A549 treated with Mapracorat at 1 μM for 4 hours (cell line): ENCODE measurements around the gene TMEFF1. TPM values are rescaled to one million over a fixed set of nuclear protein-coding genes. Genes with fewer than 3 reads are reported as not detected.

Source experiments
- total RNA-seq: library from RNA; stranded (reverse); fragments of 200-300 nt; extraction: Qiagen RNA extraction; gene quantifications from 5 replicates; pipeline ENCODE4 v1.2.3, GENCODE V29; 2022

Gene TMEFF1
- 0.53 to 1.7 TPM (median 1.1 TPM) in 5 replicates for total RNA-seq

DNA sequence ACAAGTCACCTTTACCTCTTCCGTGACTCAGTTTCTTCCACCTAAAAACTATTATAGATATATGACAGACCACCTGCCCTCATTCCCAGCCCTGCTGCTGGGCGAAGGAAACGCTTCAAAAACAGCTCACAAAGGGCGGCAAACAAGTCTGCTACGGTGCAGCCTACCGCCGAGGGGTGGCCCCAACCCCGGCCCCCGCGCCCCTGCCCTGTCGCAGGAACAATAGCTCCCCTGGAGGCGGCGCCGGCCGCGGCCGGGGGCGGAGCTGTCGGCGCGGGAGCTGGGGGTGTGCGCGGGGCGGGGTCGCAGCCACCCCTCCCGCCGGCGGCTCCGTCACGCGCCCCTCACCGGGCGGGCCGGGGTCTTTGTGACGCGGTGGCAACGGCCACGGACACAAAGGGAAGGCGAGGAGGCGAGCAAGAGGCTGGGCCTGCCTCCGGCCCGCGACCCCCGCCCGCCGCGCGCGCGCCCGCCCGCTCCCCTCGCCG is at the start of gene TMEFF1:
Gene TMEFF1 (plus strand): TSS at position 362 of the 488 bp plus-strand sequence. CDS start 396 bp downstream, outside the sequence.

DNA sequence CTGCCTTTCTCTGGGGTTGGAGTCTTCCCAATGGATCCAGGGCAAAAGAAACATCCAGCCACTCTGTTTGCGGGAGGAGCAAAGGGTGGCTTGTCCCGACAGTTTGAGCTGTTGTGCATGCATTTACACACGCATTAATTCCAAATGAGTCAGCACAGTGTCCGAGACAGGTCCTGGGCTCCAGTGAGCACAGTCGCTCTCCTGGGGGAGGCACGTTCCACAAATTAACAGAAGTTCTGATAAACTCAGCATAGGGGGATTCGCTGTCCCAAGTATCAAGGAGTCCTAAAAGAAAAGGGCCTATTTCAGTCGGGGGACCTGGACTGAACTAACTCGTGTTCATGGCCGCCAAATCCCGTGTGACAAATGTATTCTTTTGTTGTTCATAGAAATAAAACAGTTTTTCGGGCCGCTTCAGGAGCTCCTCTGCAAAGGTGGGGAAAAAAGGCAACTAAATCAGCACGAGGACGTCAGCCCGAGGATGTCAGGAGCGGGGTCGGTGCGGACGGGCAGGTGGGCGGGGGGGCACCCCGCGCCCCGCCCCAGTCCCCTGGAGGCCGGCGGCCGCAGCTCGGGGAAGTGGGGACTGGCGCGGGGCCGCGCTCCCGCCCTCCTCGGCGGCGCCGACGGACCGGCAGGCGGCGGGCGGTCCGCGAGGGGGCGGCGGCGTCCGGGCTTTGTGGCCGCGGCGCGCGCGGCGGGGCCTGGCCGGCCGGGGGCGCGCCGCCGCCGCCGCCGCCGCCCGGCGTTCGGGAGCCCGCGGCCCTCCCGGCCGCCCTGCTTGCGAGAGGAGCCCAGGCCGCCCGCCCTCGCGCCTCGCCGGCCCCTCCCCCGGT is 46.2 kb upstream of the TMEFF1 start, which contains the start of gene MSANTD3:
Gene MSANTD3 (plus strand): TSS at position 614 of the 836 bp plus-strand sequence. CDS start 14,796 bp downstream, outside the sequence.

DNA sequence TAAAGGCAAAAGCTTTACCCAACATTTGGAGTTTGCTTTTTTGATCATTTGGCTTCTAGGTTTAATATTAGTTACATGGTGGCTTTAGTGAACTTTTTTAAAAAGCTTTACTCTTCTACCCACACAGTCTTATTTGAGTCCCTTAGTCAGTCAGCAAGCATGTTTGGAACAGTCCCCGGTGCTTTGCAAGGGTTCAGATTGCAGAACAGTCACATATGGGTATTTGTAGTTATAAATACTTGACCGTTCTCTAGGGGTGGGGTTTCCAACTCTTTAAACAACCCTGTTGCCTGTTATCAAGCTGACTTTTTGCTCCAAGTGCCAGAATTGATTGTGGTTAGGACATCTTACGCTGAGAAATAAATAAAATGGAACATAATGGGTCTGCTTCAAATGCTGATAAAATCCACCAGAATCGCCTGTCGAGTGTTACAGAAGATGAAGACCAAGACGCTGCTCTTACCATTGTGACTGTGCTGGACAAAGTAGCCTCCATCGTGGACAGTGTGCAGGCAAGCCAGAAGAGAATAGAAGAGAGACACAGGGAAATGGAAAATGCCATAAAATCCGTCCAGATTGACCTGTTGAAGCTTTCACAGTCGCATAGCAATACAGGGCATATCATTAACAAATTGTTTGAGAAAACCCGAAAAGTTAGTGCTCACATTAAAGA is 105.0 kb downstream of the TMEFF1 start, which contains the start of gene CAVIN4:
Gene CAVIN4 (plus strand): TSS at position 304 of the 673 bp plus-strand sequence. CDS start 65 bp downstream, at position 369.

Other genes with a start within 250 kb of the TMEFF1 start
- gene TEX10, start 120.2 kb upstream of the TMEFF1 start, total RNA-seq = 24.5 to 26.9 TPM (median 25.2 TPM) in 5 replicates
- gene MSANTD3, start 46.0 kb upstream of the TMEFF1 start, total RNA-seq = 61.0 to 70.9 TPM (median 64.5 TPM) in 5 replicates
- 0.26 to 0.56 TPM (median 0.42 TPM) in 5 replicates for gene CAVIN4, start 104.9 kb downstream of the TMEFF1 start, total RNA-seq